HEK293 (cell line): ENCODE results near the gene PRKD1.
A peak's percentile ranks its signal among the peaks of the same experiment; 100 is the strongest.

Experiments
- CTCF ChIA-PET: fragments of 350-600 bp; formaldehyde crosslinking; extraction: SDS; loops from one replicate; lab custom pipeline; 2021; ENCODE audit warnings: antibody characterized with exemption; lab: Yijun Ruan, JAX
- POLR2A ChIA-PET: fragments of 300-600 bp; formaldehyde crosslinking; extraction: SDS; loops from one replicate; lab custom pipeline; 2020; ENCODE audit warnings: antibody characterized with exemption, inconsistent platforms; lab: Yijun Ruan, JAX
- H3K27ac ChIP-seq: fragments of 200-500 bp; sonication (Bioruptor generic); 2 replicates; pipeline ENCODE4 v1.5.1; 2014; ENCODE audit warnings: low read depth, low read length, control low read depth, inconsistent platforms; ENCODE audit errors: extremely low read depth
- H3K36me3 ChIP-seq, 2 experiments: fragments of 200-500 bp in 1 of 2; sonication (Bioruptor generic) in 1 of 2; 1 replicate in 1 of 2; 2 replicates in 1 of 2; pipeline ENCODE4 v1.5.1; 2014 to 2017; ENCODE audit warnings: inconsistent platforms in 2 of 2, low read length in 2 of 2; ENCODE audit not compliant: control insufficient read depth in 2 of 2, insufficient read depth in 1 of 2
- H3K4me1 ChIP-seq: fragments of 200-500 bp; sonication (Bioruptor generic); 2 replicates; pipeline ENCODE4 v1.5.1; 2014; ENCODE audit warnings: mild to moderate bottlenecking, low read length, inconsistent platforms; ENCODE audit not compliant: control insufficient read depth, insufficient read depth
- H3K4me3 ChIP-seq: 2 replicates; pipeline ENCODE4 v1.5.1; 2011; ENCODE audit warnings: low read depth, mild to moderate bottlenecking, control low read depth, low read length, moderate library complexity
- H3K9me3 ChIP-seq: fragments of 200-500 bp; sonication (Bioruptor generic); 2 replicates; pipeline ENCODE4 v1.5.1; 2014; ENCODE audit warnings: low read depth, low read length, inconsistent platforms; ENCODE audit not compliant: control insufficient read depth, insufficient read depth
- BCL11A ChIP-seq: fragments of 450-650 bp; formaldehyde crosslinking; IDR thresholded peaks from 2 replicates; pipeline ENCODE4 v1.5.1; 2016; ENCODE audit warnings: low read depth, missing biosample characterization, missing genetic modification characterization
- PRDM2 ChIP-seq: fragments of 450-650 bp; formaldehyde crosslinking; IDR thresholded peaks from 2 replicates; pipeline ENCODE4 v1.5.1; 2016; ENCODE audit warnings: missing biosample characterization, missing genetic modification characterization, borderline replicate concordance
- ZFP69B ChIP-seq: fragments of 450-650 bp; formaldehyde crosslinking; IDR thresholded peaks from 2 replicates; pipeline ENCODE4 v1.5.1; 2016; ENCODE audit warnings: missing biosample characterization, missing genetic modification characterization
- ZNF112 ChIP-seq: fragments of 450-650 bp; formaldehyde crosslinking; IDR thresholded peaks from 2 replicates; pipeline ENCODE4 v1.5.0; 2017; ENCODE audit warnings: missing biosample characterization, missing genetic modification characterization
- ZNF114 ChIP-seq: fragments of 450-650 bp; formaldehyde crosslinking; IDR thresholded peaks from 2 replicates; pipeline ENCODE4 v1.5.0; 2017; ENCODE audit warnings: missing biosample characterization, missing genetic modification characterization
- ZNF146 ChIP-seq: fragments of 450-650 bp; formaldehyde crosslinking; IDR thresholded peaks from 2 replicates; pipeline ENCODE4 v1.5.1; 2016; ENCODE audit warnings: missing biosample characterization, missing genetic modification characterization
- ZNF211 ChIP-seq: fragments of 450-650 bp; formaldehyde crosslinking; IDR thresholded peaks from 2 replicates; pipeline ENCODE4 v1.5.1; 2016; ENCODE audit warnings: low read depth, missing biosample characterization, missing genetic modification characterization
- ZNF335 ChIP-seq: fragments of 450-650 bp; formaldehyde crosslinking; conservative IDR thresholded peaks from 2 replicates; pipeline ENCODE4 v1.5.1; 2016; ENCODE audit warnings: missing biosample characterization, missing genetic modification characterization
- ZNF37A ChIP-seq: fragments of 450-650 bp; IDR thresholded peaks from 2 replicates; pipeline ENCODE4 v1.5.1; 2018; ENCODE audit warnings: missing biosample characterization, missing genetic modification characterization
- ZNF394 ChIP-seq: fragments of 450-650 bp; formaldehyde crosslinking; IDR thresholded peaks from 2 replicates; pipeline ENCODE4 v1.5.1; 2016; ENCODE audit warnings: missing biosample characterization, missing genetic modification characterization, mild to moderate bottlenecking, moderate library complexity, borderline replicate concordance
- ZNF529 ChIP-seq: fragments of 450-650 bp; formaldehyde crosslinking; IDR thresholded peaks from 2 replicates; pipeline ENCODE4 v1.5.1; 2017; ENCODE audit warnings: missing genetic modification characterization, missing biosample characterization; ENCODE audit not compliant: insufficient replicate concordance
- ZNF580 ChIP-seq: fragments of 450-650 bp; formaldehyde crosslinking; IDR thresholded peaks from 2 replicates; pipeline ENCODE4 v1.5.1; 2016; ENCODE audit warnings: missing biosample characterization, missing genetic modification characterization
- ZNF670 ChIP-seq: fragments of 450-650 bp; formaldehyde crosslinking; IDR thresholded peaks from 2 replicates; pipeline ENCODE4 v1.5.1; 2016; ENCODE audit warnings: missing biosample characterization, missing genetic modification characterization, low read depth
- ZNF785 ChIP-seq: fragments of 450-650 bp; formaldehyde crosslinking; IDR thresholded peaks from 2 replicates; pipeline ENCODE4 v1.5.1; 2016; ENCODE audit warnings: missing biosample characterization, missing genetic modification characterization
- ZSCAN4 ChIP-seq: fragments of 450-650 bp; formaldehyde crosslinking; IDR thresholded peaks from 2 replicates; pipeline ENCODE4 v1.5.1; 2017; ENCODE audit warnings: missing biosample characterization, missing genetic modification characterization
- TF ChIP-seq, protein P1 (sequence below): fragments of 450-650 bp; formaldehyde crosslinking; IDR thresholded peaks from 2 replicates; pipeline ENCODE4 v1.5.1; 2017; ENCODE audit warnings: missing biosample characterization, missing genetic modification characterization

Gene PRKD1

DNA sequence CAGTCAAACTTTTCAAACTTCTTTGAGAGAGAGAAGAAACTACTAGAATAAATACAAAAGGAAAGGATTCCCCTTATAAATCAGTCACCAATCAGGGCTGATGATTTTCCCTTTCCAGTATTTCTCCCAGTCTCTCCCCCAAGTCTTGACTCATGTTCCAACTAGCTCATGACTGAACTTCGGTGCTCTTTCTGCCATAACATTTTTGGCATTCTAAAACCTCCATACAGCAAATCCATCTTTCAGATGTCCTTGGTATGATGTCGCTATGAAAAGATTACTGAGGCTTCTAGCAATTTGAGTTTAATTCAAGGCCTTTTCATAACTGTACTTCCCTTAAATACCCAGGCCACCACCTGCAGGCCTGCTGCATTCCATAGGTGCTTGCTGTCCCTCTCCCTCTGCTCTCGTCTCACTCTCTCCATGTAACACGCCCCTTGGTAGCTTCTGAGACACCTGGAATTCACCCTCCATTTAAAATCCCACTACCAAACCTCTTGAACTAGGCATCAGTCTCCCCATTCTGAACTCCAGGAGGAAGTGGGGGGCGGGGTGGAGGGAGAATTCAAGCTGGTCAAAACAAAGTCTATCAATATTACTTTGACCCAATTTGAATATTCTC is 2.4 kb downstream of the PRKD1 start:
- Histone ChIP-seq H3K36me3 (no peaks in the 10 kb centered on the region; a peak in 1 of 3 replicates), H3K9me3 (no peaks in the 10 kb centered on the region), H3K27ac (no peak overlapping the region; the same call in 1 of the 2 replicates), H3K4me3 (peak overlapping the region; percentile 9), H3K4me1 (peaks cover 19% of the 10 kb centered on the region)
- POLR2A ChIA-PET, result interaction anchor here (1.0 kb wide), 1 partner anchor 28 kb away, joined by 3 read pairs; no protein-coding TSS in a partner anchor
- CTCF ChIA-PET, result interaction anchor here (0.7 to 1.2 kb wide), 3 partner anchors 9 to 192 kb away, joined by 3 to 4 read pairs (median 3); no protein-coding TSS in a partner anchor
- no peak for TF ChIP-seq ZSCAN4 (tag by site-specific recombination)
- no peak for TF ChIP-seq ZNF394 (tag by site-specific recombination)
- TF ChIP-seq PRDM2 (tag by site-specific recombination), result no peak
- no peak for TF ChIP-seq ZNF529 (tag by site-specific recombination)
- TF ChIP-seq ZNF670, result no peak
- no peak for TF ChIP-seq ZFP69B
- TF ChIP-seq, protein P1, sequence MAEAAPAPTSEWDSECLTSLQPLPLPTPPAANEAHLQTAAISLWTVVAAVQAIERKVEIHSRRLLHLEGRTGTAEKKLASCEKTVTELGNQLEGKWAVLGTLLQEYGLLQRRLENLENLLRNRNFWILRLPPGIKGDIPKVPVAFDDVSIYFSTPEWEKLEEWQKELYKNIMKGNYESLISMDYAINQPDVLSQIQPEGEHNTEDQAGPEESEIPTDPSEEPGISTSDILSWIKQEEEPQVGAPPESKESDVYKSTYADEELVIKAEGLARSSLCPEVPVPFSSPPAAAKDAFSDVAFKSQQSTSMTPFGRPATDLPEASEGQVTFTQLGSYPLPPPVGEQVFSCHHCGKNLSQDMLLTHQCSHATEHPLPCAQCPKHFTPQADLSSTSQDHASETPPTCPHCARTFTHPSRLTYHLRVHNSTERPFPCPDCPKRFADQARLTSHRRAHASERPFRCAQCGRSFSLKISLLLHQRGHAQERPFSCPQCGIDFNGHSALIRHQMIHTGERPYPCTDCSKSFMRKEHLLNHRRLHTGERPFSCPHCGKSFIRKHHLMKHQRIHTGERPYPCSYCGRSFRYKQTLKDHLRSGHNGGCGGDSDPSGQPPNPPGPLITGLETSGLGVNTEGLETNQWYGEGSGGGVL (tag by site-specific recombination), result no peak
- no peak for TF ChIP-seq ZNF211 (tag by site-specific recombination)
- no peak for TF ChIP-seq ZNF580 (tag by site-specific recombination)
- no peak for TF ChIP-seq ZNF785
- no peak for TF ChIP-seq BCL11A
- TF ChIP-seq ZNF112 (tag by site-specific recombination), result no peak
- no peak for TF ChIP-seq ZNF146 (tag by site-specific recombination)
- TF ChIP-seq ZNF37A (tag by site-specific recombination), result no peak
- TF ChIP-seq ZNF335 (tag by site-specific recombination), result no peak
- TF ChIP-seq ZNF114, result no peak
